Measurements from ENCODE around the gene CDKN2AIPNL.

Gene CDKN2AIPNL

GRCh38 chr5:134449167-134449566, 37.5 kb upstream of the CDKN2AIPNL start:
- Histone ChIP-seq H3K4ac (ENCODE audit: low read depth, low read length) (no peak overlapping the region), H3K36me3 (ENCODE audit: control insufficient read depth in 1 of 2, insufficient read depth in 2 of 2, low read length in 2 of 2) (no peaks in the 10 kb centered on the region), H4K8ac (ENCODE audit: low read depth, low read length) (no peak overlapping the region), H2BK5ac (ENCODE audit: low read depth, low read length, poor library complexity) (no peak overlapping the region), H3K79me2 (ENCODE audit: control insufficient read depth, insufficient read depth, low read length, poor library complexity) (no peaks in the 10 kb centered on the region), H2AK5ac (ENCODE audit: low read length) (no peak overlapping the region), H3K4me1 (ENCODE audit: control insufficient read depth in 1 of 2, insufficient read depth in 2 of 2, low read length in 2 of 2) (peaks cover 0 to 5% of the 10 kb centered on the region in 2 experiments), H3K27ac (ENCODE audit: low read depth, low read length) (no peak overlapping the region), H3K79me1 (ENCODE audit: low read length) (no peaks in the 10 kb centered on the region), H3K23ac (ENCODE audit: low read length) (no peak overlapping the region), H3K27me3 (ENCODE audit: insufficient read depth, low read length) (no peaks in the 10 kb centered on the region), H2AFZ (ENCODE audit: insufficient read depth, low read length, poor library complexity) (no peak overlapping the region), H3K18ac (ENCODE audit: low read length) (no peak overlapping the region), H2BK12ac (ENCODE audit: low read length) (no peak overlapping the region), H3K4me3 (ENCODE audit: low read depth, low read length) (no peak overlapping the region), H3K14ac (ENCODE audit: low read length) (no peak overlapping the region), H2BK120ac (ENCODE audit: insufficient read depth, low read length, poor library complexity) (no peak overlapping the region), H3K4me2 (ENCODE audit: low read length) (no peak overlapping the region), H4K91ac (ENCODE audit: low read depth, low read length) (no peak overlapping the region), H3K9ac (ENCODE audit: low read length) (no peak overlapping the region), H3K9me3 (ENCODE audit: insufficient read depth, low read depth, low read length) (no peaks in the 10 kb centered on the region), H4K12ac (ENCODE audit: low read depth, low read length) (no peak overlapping the region)
- DNase-seq: no peak
- WGBS (ENCODE audit: extremely low coverage, insufficient coverage, insufficient read length): no CpG with 5 or more reads among the region's 2 CpGs

GRCh38 chr5:134447815-134448520, 36.3 kb upstream of the CDKN2AIPNL start:
- Histone ChIP-seq H4K91ac (ENCODE audit: low read depth, low read length) (no peak overlapping the region), H2BK5ac (ENCODE audit: low read depth, low read length, poor library complexity) (no peak overlapping the region), H3K27ac (ENCODE audit: low read depth, low read length) (no peak overlapping the region), H4K8ac (ENCODE audit: low read depth, low read length) (no peak overlapping the region), H3K4ac (ENCODE audit: low read depth, low read length) (no peak overlapping the region), H3K9ac (ENCODE audit: low read length) (no peak overlapping the region), H3K79me2 (ENCODE audit: control insufficient read depth, insufficient read depth, low read length, poor library complexity) (no peaks in the 10 kb centered on the region), H3K79me1 (ENCODE audit: low read length) (no peaks in the 10 kb centered on the region), H3K18ac (ENCODE audit: low read length) (no peak overlapping the region), H3K36me3 (ENCODE audit: control insufficient read depth in 1 of 2, insufficient read depth in 2 of 2, low read length in 2 of 2) (no peaks in the 10 kb centered on the region), H3K14ac (ENCODE audit: low read length) (no peak overlapping the region), H4K12ac (ENCODE audit: low read depth, low read length) (no peak overlapping the region), H2BK12ac (ENCODE audit: low read length) (no peak overlapping the region), H3K9me3 (ENCODE audit: insufficient read depth, low read depth, low read length) (no peaks in the 10 kb centered on the region), H3K4me3 (ENCODE audit: low read depth, low read length) (no peak overlapping the region), H3K23ac (ENCODE audit: low read length) (no peak overlapping the region), H3K4me2 (ENCODE audit: low read length) (no peak overlapping the region), H3K27me3 (ENCODE audit: insufficient read depth, low read length) (no peaks in the 10 kb centered on the region), H2AK5ac (ENCODE audit: low read length) (no peak overlapping the region), H2BK120ac (ENCODE audit: insufficient read depth, low read length, poor library complexity) (no peak overlapping the region), H2AFZ (ENCODE audit: insufficient read depth, low read length, poor library complexity) (no peak overlapping the region), H3K4me1 (ENCODE audit: control insufficient read depth in 1 of 2, insufficient read depth in 2 of 2, low read length in 2 of 2) (peaks cover 0 to 5% of the 10 kb centered on the region in 2 experiments)
- no CpG with 5 or more reads among the region's 7 CpGs for WGBS (ENCODE audit: extremely low coverage, insufficient coverage, insufficient read length)
- DNase-seq: no peak

DNA sequence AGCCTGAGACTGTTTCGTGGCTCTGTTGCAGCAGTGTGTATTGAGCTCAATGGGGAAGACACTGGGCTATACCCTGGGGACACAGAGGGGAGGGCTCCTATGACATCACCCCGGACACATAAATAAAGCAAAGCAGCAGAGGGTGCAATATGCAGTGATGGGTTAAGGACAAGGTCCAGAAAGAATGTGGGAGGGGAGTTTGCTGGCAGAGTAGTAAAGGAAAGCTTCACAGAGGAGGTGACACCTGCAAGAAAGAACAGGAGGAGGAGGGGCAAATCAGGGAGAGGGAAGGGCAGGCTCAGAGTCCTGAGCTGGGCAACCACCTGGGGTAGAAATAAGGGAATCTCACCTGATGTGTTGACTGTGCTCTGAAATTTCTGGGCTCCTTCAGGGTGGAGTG, 35.3 kb upstream of the CDKN2AIPNL start:
- H2BK5ac ChIP-seq (ENCODE audit: low read depth, low read length, poor library complexity): no peak overlapping the region
- DNase-seq: no peak
- no peak overlapping the region for H3K18ac ChIP-seq (ENCODE audit: low read length)

GRCh38 chr5:134445856-134446818, 34.5 kb upstream of the CDKN2AIPNL start:
- no peak overlapping the region for H3K4me2 ChIP-seq (ENCODE audit: low read length)
- H4K12ac ChIP-seq (ENCODE audit: low read depth, low read length): no peak overlapping the region
- no peak overlapping the region for H3K18ac ChIP-seq (ENCODE audit: low read length)
- no peak overlapping the region for H2BK5ac ChIP-seq (ENCODE audit: low read depth, low read length, poor library complexity)
- no peaks in the 10 kb centered on the region for H3K4me1 ChIP-seq (ENCODE audit: control insufficient read depth in 1 of 2, insufficient read depth in 2 of 2, low read length in 2 of 2)
- H3K23ac ChIP-seq (ENCODE audit: low read length): no peak overlapping the region
- H2AK5ac ChIP-seq (ENCODE audit: low read length): no peak overlapping the region
- H3K79me1 ChIP-seq (ENCODE audit: low read length): no peaks in the 10 kb centered on the region
- no peak overlapping the region for H3K14ac ChIP-seq (ENCODE audit: low read length)
- no peak overlapping the region for H2BK120ac ChIP-seq (ENCODE audit: insufficient read depth, low read length, poor library complexity)
- H4K91ac ChIP-seq (ENCODE audit: low read depth, low read length): no peak overlapping the region
- H3K9ac ChIP-seq (ENCODE audit: low read length): no peak overlapping the region
- no peaks in the 10 kb centered on the region for H3K9me3 ChIP-seq (ENCODE audit: insufficient read depth, low read depth, low read length)
- H3K36me3 ChIP-seq (ENCODE audit: control insufficient read depth in 1 of 2, insufficient read depth in 2 of 2, low read length in 2 of 2): no peaks in the 10 kb centered on the region
- H3K4ac ChIP-seq (ENCODE audit: low read depth, low read length): no peak overlapping the region
- no peak overlapping the region for H2BK12ac ChIP-seq (ENCODE audit: low read length)
- no peaks in the 10 kb centered on the region for H3K27me3 ChIP-seq (ENCODE audit: insufficient read depth, low read length)
- no peaks in the 10 kb centered on the region for H3K79me2 ChIP-seq (ENCODE audit: control insufficient read depth, insufficient read depth, low read length, poor library complexity)
- DNase-seq: no peak
- no peak overlapping the region for H3K27ac ChIP-seq (ENCODE audit: low read depth, low read length)
- no peak overlapping the region for H2AFZ ChIP-seq (ENCODE audit: insufficient read depth, low read length, poor library complexity)
- WGBS (ENCODE audit: extremely low coverage, insufficient coverage, insufficient read length): no CpG with 5 or more reads among the region's 8 CpGs
- H4K8ac ChIP-seq (ENCODE audit: low read depth, low read length): no peak overlapping the region
- H3K4me3 ChIP-seq (ENCODE audit: low read depth, low read length): peak overlapping the region; percentile 11

More for the DNA sequence above, 35.3 kb upstream of the CDKN2AIPNL start:
- no peaks in the 10 kb centered on the region for H3K36me3 ChIP-seq (ENCODE audit: control insufficient read depth in 1 of 2, insufficient read depth in 2 of 2, low read length in 2 of 2)
- no peak overlapping the region for H3K27ac ChIP-seq (ENCODE audit: low read depth, low read length)
- H4K12ac ChIP-seq (ENCODE audit: low read depth, low read length): no peak overlapping the region
- H3K9me3 ChIP-seq (ENCODE audit: insufficient read depth, low read depth, low read length): no peaks in the 10 kb centered on the region
- H3K79me1 ChIP-seq (ENCODE audit: low read length): no peaks in the 10 kb centered on the region
- H3K14ac ChIP-seq (ENCODE audit: low read length): no peak overlapping the region
- no peak overlapping the region for H3K4ac ChIP-seq (ENCODE audit: low read depth, low read length)
- no peak overlapping the region for H3K4me2 ChIP-seq (ENCODE audit: low read length)
- no peak overlapping the region for H2AFZ ChIP-seq (ENCODE audit: insufficient read depth, low read length, poor library complexity)
- H4K8ac ChIP-seq (ENCODE audit: low read depth, low read length): no peak overlapping the region
- H2BK12ac ChIP-seq (ENCODE audit: low read length): no peak overlapping the region
- no peak overlapping the region for H2BK120ac ChIP-seq (ENCODE audit: insufficient read depth, low read length, poor library complexity)
- H3K27me3 ChIP-seq (ENCODE audit: insufficient read depth, low read length): no peaks in the 10 kb centered on the region
- no peak overlapping the region for H4K91ac ChIP-seq (ENCODE audit: low read depth, low read length)
- no peaks in the 10 kb centered on the region for H3K79me2 ChIP-seq (ENCODE audit: control insufficient read depth, insufficient read depth, low read length, poor library complexity)
- H3K9ac ChIP-seq (ENCODE audit: low read length): no peak overlapping the region
- no CpG with 5 or more reads among the region's 2 CpGs for WGBS (ENCODE audit: extremely low coverage, insufficient coverage, insufficient read length)
- H3K4me1 ChIP-seq (ENCODE audit: control insufficient read depth in 1 of 2, insufficient read depth in 2 of 2, low read length in 2 of 2): peaks cover 0 to 3% of the 10 kb centered on the region in 2 experiments
- H3K4me3 ChIP-seq (ENCODE audit: low read depth, low read length): no peak overlapping the region
- no peak overlapping the region for H2AK5ac ChIP-seq (ENCODE audit: low read length)
- H3K23ac ChIP-seq (ENCODE audit: low read length): no peak overlapping the region

Measured in trophoblast cell (in vitro differentiated cells and primary cell).